ENCODE measurements around the gene PCAT7. TPM values are rescaled to one million over a fixed set of nuclear protein-coding genes. Genes with fewer than 3 reads are reported as not detected.
"Not testable (repeated sequence)": the region's sequence is repeated elsewhere in the genome, so short reads cannot be mapped to it uniquely, and the experiment has no call there.

PCAT7 gene
- polyA plus RNA-seq: 0.84 TPM
- long read RNA-seq, donor 1: 0 reads
- long read RNA-seq, donor 2, partial matches to known transcripts: 229 of 553 reads
- long read RNA-seq, donor 2, other reads (novel, unspliced or antisense): 324 of 553 reads
- long read RNA-seq, donor 3: 0 reads
- long read RNA-seq, donor 4: 0 reads
- long read RNA-seq, donor 5: 0 reads
- long read RNA-seq, donor 6: 0 reads
- long read RNA-seq, donor 7, partial matches to known transcripts: 17 of 57 reads
- long read RNA-seq, donor 7, other reads (novel, unspliced or antisense): 40 of 57 reads
- long read RNA-seq, donor 8, partial matches to known transcripts: 86 of 302 reads
- long read RNA-seq, donor 8, other reads (novel, unspliced or antisense): 216 of 302 reads
- long read RNA-seq, donor 9, partial matches to known transcripts: 115 of 170 reads
- long read RNA-seq, donor 9, other reads (novel, unspliced or antisense): 55 of 170 reads
- long read RNA-seq, donor 10: 0 reads
- long read RNA-seq, donor 11: 0 reads

DNA sequence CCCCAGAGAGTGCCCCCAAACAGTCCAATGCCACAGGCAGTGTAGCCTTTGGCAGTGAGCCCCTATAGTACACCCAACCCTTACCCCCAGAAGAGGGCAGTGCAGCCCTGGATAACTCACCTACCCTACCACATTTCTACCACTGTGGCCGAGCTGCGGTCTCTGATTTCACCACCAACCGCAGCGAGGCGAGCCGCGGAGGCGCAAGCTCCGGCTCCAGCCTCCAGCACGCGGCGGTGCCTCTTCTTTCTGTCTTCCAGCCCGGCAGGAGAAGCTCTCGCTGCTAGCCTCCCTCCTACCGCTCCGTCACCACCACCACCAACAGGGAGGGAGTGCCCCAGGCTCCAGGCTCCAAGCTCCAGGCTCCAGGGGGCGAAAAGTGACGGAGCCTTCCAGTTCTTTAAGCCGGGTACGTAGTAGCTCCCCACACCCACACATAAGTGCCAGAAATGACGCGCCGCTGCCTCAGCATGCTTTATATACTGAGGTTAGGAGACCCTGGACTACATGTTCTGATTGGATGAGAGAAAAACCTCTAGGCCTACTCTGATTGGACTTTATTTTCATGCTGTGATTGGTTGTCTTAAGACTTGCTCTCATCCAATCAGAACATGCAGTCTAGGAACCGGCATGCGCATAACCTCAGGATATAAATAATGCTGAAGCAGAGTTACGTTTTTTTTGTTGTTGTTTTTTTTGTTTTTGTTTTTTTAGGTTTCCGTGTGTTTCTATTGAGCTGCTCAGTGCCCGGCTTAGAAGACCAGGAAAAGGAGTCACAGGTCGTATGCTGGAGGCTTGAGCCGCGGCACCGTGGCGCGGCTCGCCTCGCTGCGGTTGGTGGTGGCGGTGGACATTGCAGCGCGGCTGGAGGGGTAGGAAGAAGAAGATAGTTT is at the start of gene PCAT7:
TSS of gene PCAT7 (plus strand) at position 645 of the 893 bp plus-strand sequence.
- peaks cover 2% of the 10 kb centered on the region for H3K9me3 ChIP-seq (ENCODE audit: control insufficient read depth, low read depth, low read length)
- no peak within 1 kb of the TSS for H3K27ac ChIP-seq (ENCODE audit: low read length)
- peak; percentile 27 to 52 for DNase-seq
- H3K4me3 ChIP-seq (ENCODE audit: low read length): no peak within 1 kb of the TSS
- H3K4me1 ChIP-seq (ENCODE audit: control insufficient read depth, insufficient read depth, low read length): no peaks in the 10 kb centered on the region
- H3K36me3 ChIP-seq (ENCODE audit: control insufficient read depth, insufficient read depth, low read length): no peaks in the 10 kb centered on the region
- no peaks in the 10 kb centered on the region for H3K27me3 ChIP-seq (ENCODE audit: control insufficient read depth, insufficient read depth, low read length)
- WGBS (ENCODE audit: insufficient coverage, low lambda C conversion rate): 99% methylated on average over 12 of the region's 40 CpGs

DNA sequence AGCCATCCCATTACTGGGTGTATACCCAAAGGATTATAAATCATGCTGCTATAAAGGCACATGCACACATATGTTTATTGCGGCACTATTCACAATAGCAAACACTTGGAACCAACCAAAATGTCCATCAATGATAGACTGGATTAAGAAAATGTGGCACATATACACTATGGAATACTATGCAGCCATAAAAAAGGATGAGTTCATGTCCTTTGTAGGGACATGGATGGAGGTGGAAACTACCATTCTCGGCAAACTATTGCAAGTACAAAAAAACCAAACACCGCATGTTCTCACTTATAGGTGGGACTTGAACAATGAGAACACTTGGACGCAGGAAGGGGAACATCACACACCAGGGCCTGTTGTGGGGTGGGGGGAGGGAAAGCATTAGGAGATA is 48.5 kb upstream of the PCAT7 start:
- WGBS (ENCODE audit: insufficient coverage, low lambda C conversion rate): no CpG with 5 or more reads among the region's 4 CpGs
- not testable (repeated sequence) for H3K36me3 ChIP-seq (ENCODE audit: control insufficient read depth, insufficient read depth, low read length); H3K4me3 ChIP-seq (ENCODE audit: low read length); H3K9me3 ChIP-seq (ENCODE audit: control insufficient read depth, low read depth, low read length); H3K27ac ChIP-seq (ENCODE audit: low read length); H3K27me3 ChIP-seq (ENCODE audit: control insufficient read depth, insufficient read depth, low read length); H3K4me1 ChIP-seq (ENCODE audit: control insufficient read depth, insufficient read depth, low read length); DNase-seq

DNA sequence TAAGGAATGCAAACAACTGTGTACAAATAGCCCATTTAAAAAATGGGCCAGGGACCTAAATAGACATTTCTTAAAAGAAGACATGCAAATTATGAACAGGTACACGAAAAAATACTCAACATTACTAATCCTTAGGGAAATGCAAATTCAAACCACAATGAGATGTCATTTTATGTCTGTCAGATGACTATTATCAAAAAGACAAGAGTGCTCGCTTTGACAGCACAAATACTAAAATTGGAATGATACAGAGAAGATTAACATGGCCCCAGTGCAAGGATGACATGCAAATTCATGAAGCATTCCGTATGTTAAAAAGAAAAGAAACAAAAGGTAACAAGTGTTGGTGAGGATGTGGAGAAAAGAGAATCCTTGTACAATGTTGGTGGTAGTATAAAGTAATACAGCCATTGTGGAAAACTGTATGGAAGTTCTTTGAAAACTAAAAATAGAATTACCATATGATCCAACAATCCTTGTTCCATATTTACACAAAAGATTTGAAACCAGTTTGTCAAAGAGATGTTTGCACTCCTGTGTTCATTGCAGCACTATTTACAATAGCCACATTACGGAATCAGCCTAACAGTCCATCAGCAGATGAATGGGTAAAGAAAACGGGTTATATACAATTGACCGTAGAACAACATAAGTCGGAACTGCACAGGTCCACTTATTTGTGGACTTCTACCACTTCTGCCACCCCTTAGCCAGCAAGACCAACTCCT is 47.2 kb upstream of the PCAT7 start:
- no peaks in the 10 kb centered on the region for H3K9me3 ChIP-seq (ENCODE audit: control insufficient read depth, low read depth, low read length)
- 90% methylated on average over 2 of the region's 7 CpGs for WGBS (ENCODE audit: insufficient coverage, low lambda C conversion rate)
- no peaks in the 10 kb centered on the region for H3K27me3 ChIP-seq (ENCODE audit: control insufficient read depth, insufficient read depth, low read length)
- no peak for DNase-seq
- H3K4me3 ChIP-seq (ENCODE audit: low read length): no peak overlapping the region
- H3K4me1 ChIP-seq (ENCODE audit: control insufficient read depth, insufficient read depth, low read length): no peaks in the 10 kb centered on the region
- H3K27ac ChIP-seq (ENCODE audit: low read length): no peak overlapping the region
- no peaks in the 10 kb centered on the region for H3K36me3 ChIP-seq (ENCODE audit: control insufficient read depth, insufficient read depth, low read length)

DNA sequence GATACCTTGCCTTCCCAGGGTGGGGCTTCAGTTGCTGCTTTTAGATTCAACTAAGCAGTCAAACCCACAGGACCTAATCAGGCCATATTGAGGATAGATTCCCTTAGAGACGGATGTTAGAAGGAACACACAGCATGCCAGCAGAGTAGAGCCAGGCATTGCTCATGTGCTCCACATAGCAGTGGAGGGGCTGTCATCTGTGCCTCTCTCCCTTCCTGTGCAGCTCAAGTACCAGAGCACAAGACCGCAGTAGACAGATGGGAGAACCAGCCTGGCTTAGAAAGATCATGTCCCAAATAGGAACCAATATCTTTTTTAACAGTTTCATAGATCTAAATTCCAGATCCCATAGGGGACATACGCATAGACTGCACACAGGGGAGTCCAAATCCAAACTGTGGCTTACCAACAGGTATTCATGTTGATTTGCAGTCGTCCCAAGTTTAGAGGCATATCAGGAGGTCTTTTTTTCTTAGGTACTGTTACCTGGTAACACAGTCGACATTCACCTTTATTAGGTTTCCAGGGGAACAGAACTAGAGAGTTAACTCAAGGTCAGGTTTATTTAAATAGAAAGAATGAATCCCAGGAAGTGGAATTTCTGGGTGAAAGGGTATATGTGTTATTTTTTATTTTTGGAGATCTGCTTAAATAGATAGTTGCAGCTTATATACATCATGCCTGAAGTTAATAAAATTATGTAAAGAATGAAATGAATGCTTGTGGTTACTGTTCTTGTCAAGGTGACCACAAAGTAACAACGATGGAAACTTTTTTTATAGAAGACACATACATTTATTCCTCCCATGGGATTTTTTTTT is 43.5 kb upstream of the PCAT7 start:
- no peaks in the 10 kb centered on the region for H3K9me3 ChIP-seq (ENCODE audit: control insufficient read depth, low read depth, low read length)
- H3K4me3 ChIP-seq (ENCODE audit: low read length): no peak overlapping the region
- no peak for DNase-seq
- no peaks in the 10 kb centered on the region for H3K36me3 ChIP-seq (ENCODE audit: control insufficient read depth, insufficient read depth, low read length)
- no peak overlapping the region for H3K27ac ChIP-seq (ENCODE audit: low read length)
- H3K27me3 ChIP-seq (ENCODE audit: control insufficient read depth, insufficient read depth, low read length): no peaks in the 10 kb centered on the region
- no CpG with 5 or more reads among the region's 6 CpGs for WGBS (ENCODE audit: insufficient coverage, low lambda C conversion rate)
- no peaks in the 10 kb centered on the region for H3K4me1 ChIP-seq (ENCODE audit: control insufficient read depth, insufficient read depth, low read length)

DNA sequence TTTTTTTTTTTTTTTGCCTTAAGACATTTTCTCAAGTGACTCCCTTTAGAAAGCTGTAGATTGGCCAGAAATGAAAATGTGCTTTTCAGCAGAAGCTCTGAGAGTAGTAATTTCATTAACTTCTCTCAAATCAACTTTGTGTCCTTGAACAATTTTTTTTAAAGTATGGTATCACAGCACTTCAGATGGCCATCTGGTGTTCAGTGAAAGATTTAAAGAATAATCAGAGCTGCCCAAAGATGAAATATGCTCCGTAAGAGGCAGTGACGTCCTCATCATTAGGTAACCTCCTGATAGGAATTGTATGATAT is 43.0 kb upstream of the PCAT7 start:
- no peak overlapping the region for H3K27ac ChIP-seq (ENCODE audit: low read length)
- H3K4me3 ChIP-seq (ENCODE audit: low read length): no peak overlapping the region
- H3K27me3 ChIP-seq (ENCODE audit: control insufficient read depth, insufficient read depth, low read length): no peaks in the 10 kb centered on the region
- no peak for DNase-seq
- H3K9me3 ChIP-seq (ENCODE audit: control insufficient read depth, low read depth, low read length): no peaks in the 10 kb centered on the region
- WGBS (ENCODE audit: insufficient coverage, low lambda C conversion rate): 79% methylated on average over 2 of the region's 2 CpGs
- H3K4me1 ChIP-seq (ENCODE audit: control insufficient read depth, insufficient read depth, low read length): no peaks in the 10 kb centered on the region
- no peaks in the 10 kb centered on the region for H3K36me3 ChIP-seq (ENCODE audit: control insufficient read depth, insufficient read depth, low read length)

DNA sequence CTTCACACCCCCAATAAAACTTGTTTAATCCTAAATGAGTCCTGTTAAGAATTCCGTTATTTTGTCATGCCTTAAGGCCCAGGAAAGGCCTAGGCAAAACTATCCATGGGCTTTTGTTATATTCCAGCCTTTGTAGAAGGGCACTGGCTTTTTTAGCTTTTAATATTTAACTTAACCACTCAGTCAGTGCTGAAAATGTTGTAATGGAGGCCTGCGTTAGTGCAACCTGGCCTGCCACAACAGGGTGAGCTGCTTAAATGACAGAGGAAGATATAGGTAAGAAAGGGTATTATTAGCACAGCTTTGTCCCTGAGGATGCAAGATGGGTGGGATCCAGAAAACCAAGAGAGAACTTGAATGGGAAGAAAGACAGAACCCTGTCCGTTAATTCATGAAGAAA is 40.2 kb upstream of the PCAT7 start:
- 80% methylated on average over 2 of the region's 3 CpGs for WGBS (ENCODE audit: insufficient coverage, low lambda C conversion rate)
- DNase-seq: no peak

DNA sequence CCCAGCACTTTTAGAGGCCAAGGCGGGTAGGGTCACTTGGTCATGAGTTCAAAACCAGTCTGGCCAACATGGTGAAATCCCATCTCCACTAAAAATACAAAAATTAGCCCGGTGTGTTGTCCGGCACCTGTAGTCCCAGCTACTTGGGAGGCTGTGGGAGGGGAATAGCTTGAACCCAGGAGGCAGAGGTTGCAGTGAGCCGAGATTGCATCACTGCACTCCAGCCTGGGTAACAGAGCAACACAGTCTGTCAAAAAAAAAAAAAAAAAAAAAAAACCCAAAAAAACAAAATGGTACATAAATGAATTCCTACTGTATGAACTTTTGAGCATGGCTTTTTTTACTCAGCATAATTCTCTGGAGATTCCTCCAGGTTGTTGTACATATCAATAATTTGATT is 37.6 kb upstream of the PCAT7 start:
- Histone ChIP-seq H3K27ac (ENCODE audit: low read length) (no peak overlapping the region), H3K4me3 (ENCODE audit: low read length) (no peak overlapping the region), H3K9me3 (ENCODE audit: control insufficient read depth, low read depth, low read length) (no peaks in the 10 kb centered on the region), H3K4me1 (ENCODE audit: control insufficient read depth, insufficient read depth, low read length) (no peaks in the 10 kb centered on the region), H3K36me3 (ENCODE audit: control insufficient read depth, insufficient read depth, low read length) (no peaks in the 10 kb centered on the region), H3K27me3 (ENCODE audit: control insufficient read depth, insufficient read depth, low read length) (no peaks in the 10 kb centered on the region)
- DNase-seq: no peak
- no CpG with 5 or more reads among the region's 4 CpGs for WGBS (ENCODE audit: insufficient coverage, low lambda C conversion rate)

More for the DNA sequence above, 40.2 kb upstream of the PCAT7 start:
- Histone ChIP-seq H3K36me3 (ENCODE audit: control insufficient read depth, insufficient read depth, low read length) (no peaks in the 10 kb centered on the region), H3K27me3 (ENCODE audit: control insufficient read depth, insufficient read depth, low read length) (no peaks in the 10 kb centered on the region), H3K9me3 (ENCODE audit: control insufficient read depth, low read depth, low read length) (no peaks in the 10 kb centered on the region), H3K4me1 (ENCODE audit: control insufficient read depth, insufficient read depth, low read length) (no peaks in the 10 kb centered on the region), H3K27ac (ENCODE audit: low read length) (no peak overlapping the region), H3K4me3 (ENCODE audit: low read length) (no peak overlapping the region)

DNA sequence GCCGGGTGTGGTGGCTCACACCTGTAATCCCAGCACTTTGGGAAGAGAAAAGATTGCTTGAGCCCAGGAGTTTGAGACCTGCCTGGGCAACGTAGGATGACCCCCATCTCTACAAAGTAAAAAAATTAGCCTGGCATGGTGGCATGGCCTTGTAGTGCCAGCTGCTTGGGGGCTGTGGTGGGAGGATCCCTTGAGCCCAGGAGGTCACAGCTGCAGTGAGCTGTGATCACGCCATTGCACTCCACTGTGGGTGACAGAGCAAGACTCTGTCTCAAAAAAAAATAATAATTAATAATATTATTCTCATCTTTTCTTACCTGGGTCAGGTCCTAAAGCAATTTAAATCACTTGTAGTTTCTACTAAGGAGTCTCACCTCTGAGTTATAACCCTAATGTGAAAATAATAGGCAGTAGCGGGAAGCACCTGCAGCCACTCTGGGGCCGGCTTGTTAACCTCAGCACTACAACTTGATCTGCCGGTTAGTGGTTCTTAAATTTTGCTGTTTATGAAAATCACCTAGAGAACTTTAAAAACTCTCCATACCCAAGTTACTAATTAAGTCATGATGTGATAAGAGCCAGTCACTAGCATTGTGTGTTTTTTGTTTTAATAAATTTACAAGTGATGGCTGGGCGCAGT is 29.4 kb upstream of the PCAT7 start:
- Histone ChIP-seq H3K36me3 (ENCODE audit: control insufficient read depth, insufficient read depth, low read length) (no peaks in the 10 kb centered on the region), H3K27ac (ENCODE audit: low read length) (no peak overlapping the region), H3K4me1 (ENCODE audit: control insufficient read depth, insufficient read depth, low read length) (no peaks in the 10 kb centered on the region), H3K9me3 (ENCODE audit: control insufficient read depth, low read depth, low read length) (no peaks in the 10 kb centered on the region), H3K4me3 (ENCODE audit: low read length) (no peak overlapping the region), H3K27me3 (ENCODE audit: control insufficient read depth, insufficient read depth, low read length) (no peaks in the 10 kb centered on the region)
- DNase-seq: no peak
- WGBS (ENCODE audit: insufficient coverage, low lambda C conversion rate): no CpG with 5 or more reads among the region's 7 CpGs

DNA sequence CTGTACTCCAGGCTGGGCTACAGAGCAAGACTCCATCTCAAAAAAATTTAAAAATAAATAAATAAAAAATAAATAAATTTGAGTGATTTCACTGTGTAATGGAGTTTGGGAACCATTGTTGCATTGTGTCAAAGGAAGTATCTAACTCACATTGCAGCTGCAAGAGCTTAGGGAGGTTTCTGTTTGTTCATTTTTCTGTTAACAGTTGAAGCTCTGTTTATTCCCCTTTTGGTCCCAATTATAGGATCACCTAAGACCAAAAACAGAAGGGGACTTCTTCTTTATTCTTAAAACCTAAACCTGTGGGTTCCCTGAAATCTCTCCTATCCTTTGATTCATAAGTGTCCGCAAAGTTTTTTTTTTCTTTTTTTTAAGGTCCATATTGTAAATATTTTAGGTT is 28.6 kb upstream of the PCAT7 start:
- 100% methylated on average over 1 of the region's 1 CpG for whole genome bisulfite sequencing (ENCODE audit: insufficient coverage, low lambda C conversion rate)
- no peak overlapping the region for H3K4me3 ChIP-seq (ENCODE audit: low read length)
- H3K36me3 ChIP-seq (ENCODE audit: control insufficient read depth, insufficient read depth, low read length): no peaks in the 10 kb centered on the region
- no peaks in the 10 kb centered on the region for H3K9me3 ChIP-seq (ENCODE audit: control insufficient read depth, low read depth, low read length)
- no peak overlapping the region for H3K27ac ChIP-seq (ENCODE audit: low read length)
- H3K27me3 ChIP-seq (ENCODE audit: control insufficient read depth, insufficient read depth, low read length): no peaks in the 10 kb centered on the region
- H3K4me1 ChIP-seq (ENCODE audit: control insufficient read depth, insufficient read depth, low read length): no peaks in the 10 kb centered on the region
- DNase-seq: no peak

Data from large intestine (tissue), 12 donors.